Placental epithelial cell (primary cell): ENCODE results near the gene RAB28. TPM values are rescaled to one million over a fixed set of nuclear protein-coding genes. Genes with fewer than 3 reads are reported as not detected.

Source experiments
- total RNA-seq: library from RNA; depleted of rRNA; stranded (reverse); fragments of >200 nt; gene quantifications from 2 replicates; pipeline ENCODE4 v1.2.3, GENCODE V29; 2012

Gene RAB28
- 9.5 and 14.1 TPM in 2 replicates for total RNA-seq

DNA sequence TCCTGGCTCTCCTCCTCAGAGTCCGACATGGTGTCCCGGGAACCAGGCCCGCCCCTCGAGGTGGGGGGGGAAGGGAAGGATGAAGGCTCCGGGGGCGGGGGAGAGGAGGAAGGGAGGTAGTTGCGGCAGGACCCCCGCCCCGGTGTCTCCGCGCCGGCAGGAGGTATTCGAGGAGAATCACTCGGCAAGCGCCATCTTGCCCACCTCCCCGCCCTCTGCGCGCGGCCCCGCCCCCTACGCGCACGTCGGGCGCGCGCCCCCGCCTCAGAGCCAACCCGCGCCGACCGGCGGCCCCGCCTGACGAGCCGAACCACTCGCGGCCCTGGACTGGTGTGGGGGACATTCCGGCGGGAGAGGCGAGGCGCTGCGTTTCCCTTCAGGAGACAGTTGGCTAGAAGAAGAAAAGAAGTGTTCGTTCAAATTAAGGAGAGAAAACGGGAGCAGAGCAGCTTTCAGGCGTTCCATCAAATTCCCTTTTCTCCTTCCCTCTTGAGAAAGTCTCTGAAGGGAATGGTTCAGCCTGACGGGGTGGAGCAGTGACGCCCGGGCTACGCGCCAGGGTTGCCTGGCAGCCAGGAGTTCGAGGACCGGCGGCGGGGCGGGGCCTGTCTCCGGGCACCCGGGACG is at the start of gene RAB28:
RAB28 (minus strand) TSS at position 219 of the 627 bp plus-strand sequence.

Other genes starting within 250 kb of the RAB28 start
- gene NKX3-2, start 60.2 kb upstream of the RAB28 start, total RNA-seq, result 0.39 and 0.43 TPM in 2 replicates
- 21.0 and 27.5 TPM in 2 replicates for gene BOD1L1, start 143.4 kb upstream of the RAB28 start, total RNA-seq